ENCODE results near the gene PDCL3.

PDCL3 gene

GRCh38 chr2:100613719-100614118 lies 50.9 kb downstream of the PDCL3 start:
- DNase-seq: no peak

- DNase-seq: no peak
Observed at GRCh38 chr2:100614455-100615000, 51.7 kb downstream of the PDCL3 start.

- DNase-seq: no peak
Observed at GRCh38 chr2:100615471-100615870, 52.7 kb downstream of the PDCL3 start.

- no peak for DNase-seq
Observed at GRCh38 chr2:100615886-100616285, 53.1 kb downstream of the PDCL3 start.

GRCh38 chr2:100616841-100617390 lies 54.1 kb downstream of the PDCL3 start:
- no peak for DNase-seq

- no peak for DNase-seq
Observed at GRCh38 chr2:100619951-100620350, 57.2 kb downstream of the PDCL3 start.

- DNase-seq: no peak
Observed at GRCh38 chr2:100620481-100620880, 57.7 kb downstream of the PDCL3 start.

GRCh38 chr2:100621371-100621951 lies 58.7 kb downstream of the PDCL3 start:
- no peak for DNase-seq

GRCh38 chr2:100623033-100623715 lies 60.4 kb downstream of the PDCL3 start:
- DNase-seq: no peak

GRCh38 chr2:100623930-100624329 lies 61.1 kb downstream of the PDCL3 start:
- DNase-seq: no peak

- no peak for DNase-seq
Observed at GRCh38 chr2:100624536-100624935, 61.7 kb downstream of the PDCL3 start.

GRCh38 chr2:100625717-100626116 lies 62.9 kb downstream of the PDCL3 start:
- DNase-seq: no peak

All from NCI-H1930 (cell line).